Hypothalamus (tissue), 51 donors: ENCODE data around the gene PROSER1.
A peak's percentile ranks its signal among the peaks of the same experiment; 100 is the strongest.
"Not testable (repeated sequence)": the region's sequence is repeated elsewhere in the genome, so short reads cannot be mapped to it uniquely, and the experiment has no call there.

ENCODE experiments used
- DNase-seq, 51 donors: peaks; one replicate each; lab custom pipeline; 2025; lab: John Stamatoyannopoulos, UW

PROSER1 gene

DNA sequence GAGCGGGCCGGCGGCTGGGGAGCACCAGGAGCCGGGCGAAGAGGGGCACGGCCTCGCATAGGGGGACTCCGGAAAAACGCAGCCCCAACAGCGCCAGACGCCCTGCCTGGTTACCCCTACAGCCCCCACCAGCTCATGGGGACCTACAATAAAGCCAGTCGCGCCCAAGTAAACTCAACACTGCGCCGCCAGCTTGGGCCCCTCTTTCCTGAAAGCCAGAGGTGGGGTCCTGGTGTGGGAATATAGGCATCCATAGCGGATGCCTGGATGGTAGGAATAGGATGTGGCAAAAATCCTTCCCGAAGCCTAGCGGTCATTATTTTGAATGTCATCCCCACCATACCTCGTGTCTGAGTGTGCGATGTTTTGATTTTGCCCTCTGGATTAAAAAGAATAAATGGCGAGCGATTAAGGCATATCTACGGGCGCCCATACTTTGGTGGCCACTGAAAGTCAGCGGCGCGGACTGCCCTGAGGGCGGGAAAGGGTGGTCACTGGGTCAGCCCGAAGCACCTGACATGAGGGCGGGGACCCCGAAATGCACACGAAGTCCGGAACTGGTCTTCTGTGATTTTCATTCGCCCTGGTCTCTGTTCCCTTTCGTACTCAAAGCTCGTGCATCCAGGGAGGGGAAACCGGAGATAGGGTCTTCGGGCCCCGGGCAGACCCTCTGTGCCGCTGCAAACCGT is at the start of gene PROSER1, which contains the start of gene NHLRC3:
Gene PROSER1 (minus strand): TSS at position 210 of the 689 bp plus-strand sequence. CDS start 847 bp downstream, outside the sequence.
Gene NHLRC3 (plus strand): TSS at position 577 of the 689 bp plus-strand sequence. CDS start 184 bp downstream, outside the sequence.
- DNase-seq = peak; percentile 56 to 99 (median 94)

DNA sequence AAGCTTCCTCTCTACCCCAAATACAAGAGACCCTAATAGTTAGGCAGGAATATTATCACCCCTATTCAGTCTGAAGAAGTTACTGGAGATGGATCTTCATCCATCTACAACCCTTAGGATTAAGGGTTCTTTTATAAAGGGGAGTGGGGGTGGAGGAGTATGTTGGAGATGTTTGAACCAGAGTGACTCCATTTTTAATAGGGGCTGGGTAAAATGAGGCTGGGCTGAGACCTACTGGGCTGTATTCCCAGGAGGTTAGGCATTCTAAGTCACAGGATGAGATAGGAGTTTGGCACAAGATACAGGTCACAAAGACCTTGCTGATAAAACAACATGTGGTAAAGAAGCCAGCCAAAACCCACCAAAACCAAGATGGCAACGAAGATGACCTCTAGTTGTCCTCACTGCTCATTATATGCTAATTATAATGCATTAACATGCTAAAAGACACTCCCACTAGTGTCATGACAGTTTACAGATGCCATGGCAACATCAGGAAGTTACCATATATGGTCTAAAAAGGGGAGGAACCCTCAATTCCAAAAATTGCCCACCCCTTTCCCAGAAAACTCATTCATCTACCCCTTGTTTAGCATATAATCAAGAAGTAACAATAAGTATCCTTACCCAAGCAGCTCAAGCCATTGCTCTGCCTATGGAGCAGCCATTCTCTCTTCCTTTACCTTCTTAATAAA is 48.5 kb upstream of the PROSER1 start:
- DNase-seq = not testable (repeated sequence)

GRCh38 chr13:39073983-39074382 is 36.1 kb upstream of the PROSER1 start:
- DNase-seq = no peak

GRCh38 chr13:39072842-39073241 is 35.0 kb upstream of the PROSER1 start:
- DNase-seq = no peak

- DNase-seq = no peak
These were observed 24.1 kb upstream of the PROSER1 start for GRCh38 chr13:39062004-39062403.

GRCh38 chr13:39058040-39058439 is 20.2 kb upstream of the PROSER1 start:
- no peak for DNase-seq

DNA sequence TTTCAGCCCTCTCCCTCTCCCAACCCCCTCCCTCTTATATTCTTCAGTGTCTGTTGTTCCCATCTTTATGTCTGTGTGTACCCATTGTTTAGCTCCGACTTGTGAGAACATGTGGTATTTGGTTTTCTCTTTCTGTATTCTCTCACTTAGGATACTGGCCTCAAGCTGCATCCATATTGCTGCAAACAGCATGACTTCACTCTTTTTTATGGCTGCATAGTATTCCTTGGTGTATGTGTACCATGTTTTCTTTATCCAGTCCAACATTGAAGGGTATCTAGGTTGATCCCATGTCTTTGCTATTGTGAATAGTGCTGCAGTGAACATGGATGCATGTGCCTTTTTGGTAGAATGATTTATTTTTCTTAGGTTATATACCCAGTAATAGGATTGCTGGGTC is 18.1 kb upstream of the PROSER1 start:
- no peak for DNase-seq

GRCh38 chr13:39054112-39054511 is 16.2 kb upstream of the PROSER1 start:
- DNase-seq = peak in 2 of 51 donors; percentile 5 to 29

- DNase-seq = peak in 6 of 51 donors; percentile 9 to 65 (median 26)
These were observed 15.1 kb upstream of the PROSER1 start for GRCh38 chr13:39052944-39053343.

DNA sequence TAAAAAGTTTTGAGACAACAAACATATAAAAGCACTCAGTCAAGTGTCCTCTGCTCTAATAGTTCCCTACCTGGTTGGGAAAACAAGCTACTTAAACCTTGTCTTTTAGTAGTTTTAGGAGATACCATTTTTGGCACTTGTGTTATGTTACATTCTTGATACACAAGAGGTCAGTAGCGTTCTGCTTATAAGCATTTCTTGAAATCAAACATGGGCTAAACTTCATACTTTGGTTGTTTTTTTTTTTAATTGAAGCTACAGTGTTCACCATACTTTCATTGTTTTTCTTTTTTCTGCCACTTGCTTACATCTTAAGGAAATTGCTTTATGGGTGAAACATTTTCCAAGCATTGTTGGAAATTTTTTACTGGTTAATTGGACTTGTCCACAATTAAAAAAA is 13.3 kb upstream of the PROSER1 start:
- peak in 1 of 51 donors; percentile 41 for DNase-seq

- no peak for DNase-seq
These were observed 11.4 kb upstream of the PROSER1 start for GRCh38 chr13:39049274-39049673.

- DNase-seq = no peak
These were observed 10.9 kb upstream of the PROSER1 start for GRCh38 chr13:39048806-39049205.

- peak in 2 of 51 donors; percentile 5 to 13 for DNase-seq
These were observed 9.7 kb upstream of the PROSER1 start for GRCh38 chr13:39047560-39047959.

DNA sequence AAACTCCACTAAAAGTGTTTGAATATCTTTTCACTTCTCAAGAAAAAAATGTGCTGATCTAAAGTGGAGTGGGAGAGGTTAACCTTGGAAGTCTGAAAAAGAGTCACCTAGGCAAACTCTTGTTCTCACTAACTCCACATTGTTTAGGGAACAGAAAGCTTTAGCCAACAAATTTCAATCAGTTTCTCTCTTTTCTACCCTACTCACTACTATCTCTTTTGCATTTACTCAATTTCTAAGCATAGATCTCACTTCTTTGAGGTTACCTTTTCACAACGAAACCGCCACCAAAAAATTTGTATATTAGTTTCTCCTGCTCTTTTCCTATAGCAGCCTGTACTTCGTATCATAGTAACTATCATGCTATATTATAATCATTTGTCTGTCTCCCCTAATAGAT is 6.6 kb upstream of the PROSER1 start:
- DNase-seq = no peak

GRCh38 chr13:39040206-39040605 is 2.3 kb upstream of the PROSER1 start:
- no peak for DNase-seq

DNA sequence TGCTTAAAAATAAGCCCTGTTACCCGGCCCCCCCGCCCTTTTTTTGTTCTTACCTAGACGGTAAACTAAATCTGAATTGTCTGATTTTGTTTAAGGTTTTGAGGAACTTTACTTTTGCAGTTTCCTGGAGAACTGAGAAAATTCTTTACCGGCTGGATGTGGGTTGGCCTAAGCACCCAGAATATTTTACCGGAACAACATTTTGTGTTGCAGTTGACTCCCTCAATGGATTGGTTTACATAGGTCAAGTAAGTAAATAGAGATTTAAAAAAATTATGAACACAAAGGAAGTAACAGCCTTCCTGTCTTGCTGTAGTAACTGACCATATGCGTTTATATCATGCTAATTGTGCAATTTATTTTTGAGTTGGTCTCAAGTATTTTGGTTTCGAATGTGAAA is 1.2 kb upstream of the PROSER1 start:
- DNase-seq = no peak

DNA sequence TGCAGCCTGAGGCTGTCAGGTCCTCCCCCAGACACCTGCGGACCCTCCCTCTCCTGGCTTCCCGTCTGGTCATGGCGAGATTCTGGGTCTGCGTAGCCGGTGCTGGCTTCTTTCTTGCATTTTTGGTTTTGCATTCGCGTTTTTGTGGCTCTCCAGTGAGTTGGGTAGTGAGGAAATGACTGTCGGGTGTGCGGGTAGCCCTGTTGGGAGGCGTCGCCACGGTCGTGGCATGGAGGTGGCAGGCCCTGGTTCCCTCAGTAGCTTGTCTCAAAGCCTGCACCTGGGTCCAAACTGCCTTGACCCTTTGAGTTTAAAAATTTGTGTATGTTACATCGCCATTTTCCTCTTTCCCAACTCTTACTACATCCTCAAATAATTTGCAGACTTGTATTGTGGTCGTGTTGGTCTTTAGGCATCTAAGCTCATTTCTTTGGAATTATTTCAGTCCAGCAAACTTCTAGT is 711 bp upstream of the PROSER1 start:
- DNase-seq = peak in 3 of 51 donors; percentile 43 to 54 (median 43)

- DNase-seq = peak in 5 of 51 donors; percentile 50 to 68 (median 52)
These were observed 444 bp downstream of the PROSER1 start for GRCh38 chr13:39037410-39037879.

DNA sequence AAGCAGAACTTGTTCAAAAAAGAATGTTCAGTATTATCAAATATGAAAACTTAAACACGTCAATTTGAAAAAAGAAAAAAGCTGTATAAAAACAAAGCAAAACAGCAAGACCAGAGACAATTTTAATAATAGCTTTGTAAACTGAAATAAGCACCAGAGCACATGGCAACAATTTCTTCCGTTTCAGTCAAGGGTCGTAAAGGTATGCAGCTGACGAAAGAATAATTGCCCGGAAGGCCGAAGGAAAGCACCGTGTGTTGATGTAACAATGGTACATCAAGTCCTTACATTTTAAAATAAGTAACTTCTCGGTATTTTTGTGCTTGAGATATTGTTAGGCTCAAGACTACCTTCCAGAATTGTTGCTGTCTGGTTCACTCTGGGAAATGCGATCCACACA is 1.7 kb downstream of the PROSER1 start:
- no peak for DNase-seq

DNA sequence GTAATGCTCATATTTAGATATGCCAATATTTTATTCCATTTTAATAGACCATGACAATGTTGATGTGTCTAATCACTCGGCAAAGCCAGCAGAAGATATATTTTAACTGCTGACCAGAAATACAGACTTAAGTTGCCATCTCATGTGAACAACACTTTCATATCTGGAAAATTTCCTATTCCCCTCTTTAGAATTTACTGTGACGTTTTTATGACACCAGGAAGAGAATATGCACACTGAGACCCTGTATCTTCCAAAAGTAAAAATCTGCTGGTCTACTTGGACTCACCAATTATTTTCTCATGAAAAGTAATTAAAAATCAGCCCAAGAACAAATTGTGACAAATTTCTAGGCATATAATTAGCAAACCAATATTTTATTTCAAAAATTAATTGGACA is 2.1 kb downstream of the PROSER1 start:
- no peak for DNase-seq

DNA sequence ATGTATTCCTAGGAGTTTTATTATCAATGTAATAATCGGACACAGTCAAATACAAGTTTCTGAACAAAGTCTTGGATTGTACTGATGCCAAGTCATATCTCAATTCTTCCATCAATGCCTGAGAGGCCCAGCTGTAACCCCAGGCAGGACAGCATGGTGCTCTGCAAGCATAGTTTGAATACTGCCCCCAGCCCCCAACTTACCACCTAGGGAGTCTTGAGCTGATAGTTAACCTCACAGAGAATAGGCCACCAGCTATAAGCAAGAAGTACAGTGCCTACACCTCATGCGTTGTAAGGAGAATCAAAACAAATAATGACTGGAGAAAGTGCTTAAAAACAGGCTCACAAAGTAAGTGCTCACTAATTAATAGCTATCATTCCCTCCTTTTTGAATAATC is 2.7 kb downstream of the PROSER1 start:
- no peak for DNase-seq

DNA sequence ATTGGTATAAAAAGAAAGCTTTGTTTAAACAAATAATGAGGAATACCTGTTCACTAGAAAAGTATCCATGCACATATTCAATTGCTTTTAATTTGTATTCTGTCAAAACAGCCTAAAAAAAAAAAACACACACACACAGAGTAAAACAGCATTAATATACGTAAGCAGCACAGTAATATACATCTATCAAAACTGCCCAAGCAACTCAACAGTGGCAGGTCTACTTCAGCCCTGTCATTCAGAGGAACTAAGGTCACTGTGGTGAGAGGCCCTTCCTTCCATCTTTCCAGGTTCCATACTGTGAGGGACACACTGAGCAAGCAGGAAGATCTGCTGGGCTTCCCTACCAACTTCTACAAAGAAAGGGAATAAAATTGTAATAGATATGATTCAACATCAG is 3.8 kb downstream of the PROSER1 start:
- DNase-seq = no peak
